Cerebellar cortex (tissue), 1 donor: ENCODE measurements around the gene PRG2.
"Not testable (repeated sequence)": the region's sequence is repeated elsewhere in the genome, so short reads cannot be mapped to it uniquely, and the experiment has no call there.

Source experiments
- DNase-seq: peaks from one replicate; pipeline ENCODE4 v3.0.0-alpha.2; 2015; ENCODE audit warnings: low spot score

Gene PRG2

DNA sequence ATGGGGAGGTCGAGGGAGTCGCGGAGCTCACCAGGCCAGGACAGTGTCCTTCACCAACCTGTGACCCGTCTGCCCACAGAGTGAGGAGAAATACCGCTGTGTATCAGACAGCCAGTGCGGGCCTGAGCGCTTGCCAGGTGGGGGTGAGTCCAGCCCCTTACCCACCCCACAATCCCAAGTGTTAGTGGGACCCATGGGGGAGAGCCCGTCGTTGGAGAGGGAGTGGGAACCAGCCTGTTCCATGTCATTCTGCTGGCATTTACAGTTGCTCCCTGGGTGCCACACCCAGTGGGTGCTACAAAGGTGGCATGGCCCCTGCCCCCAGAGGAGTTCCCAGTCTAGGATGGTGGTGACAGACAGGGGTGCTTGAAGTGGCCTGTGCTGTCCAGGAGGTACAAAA is 43.1 kb downstream of the PRG2 start:
- DNase-seq = no peak

GRCh38 chr11:57345555-57346211 is 44.8 kb downstream of the PRG2 start:
- peak; percentile 87 for DNase-seq

DNA sequence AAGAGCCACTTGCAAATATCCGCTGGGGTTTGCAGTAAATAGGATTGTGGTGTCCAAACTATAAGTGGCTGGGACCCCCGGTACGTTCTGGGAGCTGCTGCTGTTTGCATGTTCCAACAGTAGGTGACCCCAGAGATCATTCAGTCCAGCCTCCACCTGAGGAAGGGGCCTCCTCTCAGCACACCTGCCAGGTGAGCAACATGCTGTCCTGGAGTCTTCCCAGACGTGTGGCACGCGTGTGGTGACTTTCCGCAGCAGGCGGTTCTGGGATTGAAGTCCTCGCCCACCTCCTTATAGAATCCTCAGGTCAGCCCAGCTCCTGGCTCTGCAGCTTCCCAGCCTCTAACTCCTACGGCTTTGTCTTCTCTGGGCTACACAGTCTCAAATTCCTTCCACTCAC is 45.6 kb downstream of the PRG2 start:
- no peak for DNase-seq

DNA sequence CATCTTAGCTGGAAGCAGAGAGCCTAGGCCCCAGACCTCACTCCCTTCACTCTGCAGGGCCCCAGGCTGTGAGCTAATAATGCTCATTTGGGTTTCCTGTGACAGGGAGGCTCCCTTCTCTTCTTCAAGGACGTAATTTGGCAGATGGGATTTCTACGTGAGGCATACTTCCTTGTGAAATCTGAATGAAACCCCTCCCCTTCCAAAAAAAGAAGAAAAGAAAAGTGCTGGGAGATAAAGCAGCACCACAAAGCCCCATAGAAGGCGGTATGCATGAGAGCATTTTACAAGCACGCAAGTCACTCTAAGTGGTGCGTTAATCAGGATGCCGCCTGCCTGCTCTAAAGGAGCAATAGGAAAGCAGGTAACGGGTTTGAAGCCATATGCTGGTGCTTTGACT is 46.6 kb downstream of the PRG2 start:
- no peak for DNase-seq

- DNase-seq = no peak
Measured at GRCh38 chr11:57342702-57343101, 47.7 kb downstream of the PRG2 start.

GRCh38 chr11:57341250-57341808 is 49.1 kb downstream of the PRG2 start:
- no peak for DNase-seq

DNA sequence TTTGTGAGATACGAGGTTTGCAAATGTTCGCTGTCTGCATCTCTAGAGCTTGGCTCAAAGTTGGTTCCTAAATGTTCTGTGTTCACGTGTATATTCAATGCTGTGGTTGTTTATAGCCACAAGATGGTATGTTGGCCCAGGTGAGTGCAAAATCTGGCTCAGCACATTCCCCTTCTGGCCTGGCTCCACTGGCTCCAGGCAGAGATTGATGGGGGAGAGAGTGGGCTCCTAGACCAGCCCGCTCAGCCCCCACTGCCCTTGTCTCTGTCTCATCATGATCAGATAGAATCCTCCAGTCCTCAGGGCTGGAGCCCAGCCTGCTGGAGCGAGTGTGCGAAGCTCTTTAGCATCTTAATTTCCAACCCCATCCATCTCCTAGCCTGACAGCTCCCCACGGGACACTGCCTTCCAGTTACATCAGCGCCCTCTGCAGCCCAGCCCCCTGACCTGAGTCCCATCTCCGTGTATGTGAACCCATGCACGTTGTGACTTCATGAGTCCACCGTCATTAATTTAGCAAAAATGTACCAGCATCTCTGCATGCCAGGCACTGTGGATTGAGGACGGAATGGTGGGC is 50.3 kb downstream of the PRG2 start:
- no peak for DNase-seq

DNA sequence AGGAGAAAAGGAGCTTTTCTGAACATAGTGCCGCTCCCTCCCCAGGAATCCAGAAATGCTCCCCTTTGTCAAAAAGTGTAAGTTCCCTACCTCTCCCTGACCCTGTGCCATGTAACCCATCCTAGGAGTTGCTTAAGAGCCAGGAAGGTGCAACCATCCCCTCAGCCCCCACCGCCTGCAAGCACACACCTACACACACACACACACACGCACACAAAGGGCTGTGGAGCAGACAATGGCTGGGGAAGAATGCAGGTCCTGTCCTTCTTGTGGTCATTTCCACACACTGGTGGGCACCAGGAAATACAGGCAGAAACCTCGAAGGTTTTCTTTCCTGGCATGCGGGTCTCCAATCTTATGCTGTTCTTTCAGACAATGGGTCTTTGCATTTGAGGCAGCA is 51.1 kb downstream of the PRG2 start:
- no peak for DNase-seq

- DNase-seq = no peak
Measured at GRCh38 chr11:57338142-57338541, 52.3 kb downstream of the PRG2 start, which contains the start of gene P2RX3. Gene P2RX3 (plus strand): TSS chr11:57338352. CDS start chr11:57338551, 199 bp downstream.

- not testable (repeated sequence) for DNase-seq
Measured at GRCh38 chr11:57336856-57337255, 53.6 kb downstream of the PRG2 start.
